Measurements from ENCODE around the gene CELA3B.

DNA sequence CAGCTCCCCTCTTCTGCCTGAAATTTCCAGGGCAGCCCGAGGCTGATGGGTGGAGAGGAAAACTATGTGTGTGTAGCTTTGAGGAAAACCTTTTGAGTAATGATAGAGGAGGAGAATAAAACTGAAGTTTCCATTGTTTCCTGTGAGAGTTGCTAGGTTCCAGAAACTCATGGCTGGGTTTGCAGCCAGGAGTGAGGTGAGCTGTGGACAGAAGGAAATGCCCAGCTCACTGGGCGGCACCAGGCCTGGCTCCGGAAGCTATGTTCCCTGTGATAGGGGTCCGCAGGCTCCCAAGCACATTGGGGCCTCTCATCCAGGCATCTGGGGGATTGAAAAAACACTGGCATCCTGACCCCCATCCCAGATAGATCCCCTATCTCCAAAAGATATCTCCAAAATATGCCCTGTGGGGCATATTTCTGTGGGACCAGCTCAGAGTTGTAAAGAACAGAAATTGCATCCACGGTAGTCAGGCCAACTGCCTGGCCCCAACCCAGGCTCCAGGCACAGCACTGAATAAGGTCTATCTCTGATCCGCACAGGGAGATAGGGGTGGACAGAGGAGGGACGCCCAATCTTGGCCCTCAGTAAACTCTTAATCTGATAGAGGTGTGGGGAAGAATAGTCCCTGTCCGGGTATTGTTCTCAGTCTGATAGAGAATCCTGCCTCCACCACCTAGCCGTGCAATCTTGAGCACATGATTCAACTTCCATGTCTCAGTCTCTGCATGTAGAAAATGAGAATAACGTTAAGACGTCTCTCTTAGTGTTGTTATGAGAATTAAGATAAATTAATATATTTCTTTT lies 37.9 kb upstream of the CELA3B start:
- TF ChIP-seq, protein P1, sequence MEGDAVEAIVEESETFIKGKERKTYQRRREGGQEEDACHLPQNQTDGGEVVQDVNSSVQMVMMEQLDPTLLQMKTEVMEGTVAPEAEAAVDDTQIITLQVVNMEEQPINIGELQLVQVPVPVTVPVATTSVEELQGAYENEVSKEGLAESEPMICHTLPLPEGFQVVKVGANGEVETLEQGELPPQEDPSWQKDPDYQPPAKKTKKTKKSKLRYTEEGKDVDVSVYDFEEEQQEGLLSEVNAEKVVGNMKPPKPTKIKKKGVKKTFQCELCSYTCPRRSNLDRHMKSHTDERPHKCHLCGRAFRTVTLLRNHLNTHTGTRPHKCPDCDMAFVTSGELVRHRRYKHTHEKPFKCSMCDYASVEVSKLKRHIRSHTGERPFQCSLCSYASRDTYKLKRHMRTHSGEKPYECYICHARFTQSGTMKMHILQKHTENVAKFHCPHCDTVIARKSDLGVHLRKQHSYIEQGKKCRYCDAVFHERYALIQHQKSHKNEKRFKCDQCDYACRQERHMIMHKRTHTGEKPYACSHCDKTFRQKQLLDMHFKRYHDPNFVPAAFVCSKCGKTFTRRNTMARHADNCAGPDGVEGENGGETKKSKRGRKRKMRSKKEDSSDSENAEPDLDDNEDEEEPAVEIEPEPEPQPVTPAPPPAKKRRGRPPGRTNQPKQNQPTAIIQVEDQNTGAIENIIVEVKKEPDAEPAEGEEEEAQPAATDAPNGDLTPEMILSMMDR (IDR thresholded peaks at IDR 0.05), result no peak
- TF ChIP-seq POLR2A (IDR thresholded peaks at IDR 0.05), result no peak
- TF ChIP-seq POLR2AphosphoS5 (IDR thresholded peaks at IDR 0.05), result no peak
- TF ChIP-seq EP300 (IDR thresholded peaks at IDR 0.05), result no peak

All from suprapubic skin (tissue), 4 donors.